Neural crest cell (in vitro differentiated cells): ENCODE data around the gene KSR1. TPM values are rescaled to one million over a fixed set of nuclear protein-coding genes. Genes with fewer than 3 reads are reported as not detected.
A peak's percentile ranks its signal among the peaks of the same experiment; 100 is the strongest.

Experiments
- DNase-seq: peaks from one replicate; pipeline ENCODE4 v3.0.0; 2021; ENCODE audit warnings: low read depth, mixed read lengths, low spot score
- H3K27ac Mint-ChIP-seq: one replicate; pipeline ENCODE4 v1.8.0; 2021; ENCODE audit warnings: mild to moderate bottlenecking, mixed read lengths; ENCODE audit not compliant: unreplicated experiment
- H3K27me3 Mint-ChIP-seq: 2 replicates; pipeline ENCODE4 v1.8.0; 2021; ENCODE audit warnings: low read depth, mild to moderate bottlenecking, mixed read lengths
- H3K36me3 Mint-ChIP-seq: 2 replicates; pipeline ENCODE4 v1.8.0; 2021; ENCODE audit warnings: low read depth, mild to moderate bottlenecking, mixed read lengths
- H3K4me1 Mint-ChIP-seq: 2 replicates; pipeline ENCODE4 v1.8.0; 2021; ENCODE audit warnings: mixed read lengths
- H3K4me3 Mint-ChIP-seq: one replicate; pipeline ENCODE4 v1.8.0; 2021; ENCODE audit warnings: mild to moderate bottlenecking, mixed read lengths
- H3K9me3 Mint-ChIP-seq: 2 replicates; pipeline ENCODE4 v1.8.0; 2021; ENCODE audit warnings: mixed read lengths
- total RNA-seq: library from RNA; stranded (reverse); gene quantifications from 2 replicates; pipeline ENCODE4 v1.2.1, GENCODE V29; 2021
- TF ChIP-seq, protein P1 (sequence below): fragments of 200-600 bp; sonication (generic); conservative IDR thresholded peaks from 2 replicates; pipeline ENCODE4 v1.5.0; 2021; ENCODE audit warnings: antibody characterized with exemption, mild to moderate bottlenecking

The KSR1 gene
- total RNA-seq, 1 donor from 2014 or later = 28.0 TPM

DNA sequence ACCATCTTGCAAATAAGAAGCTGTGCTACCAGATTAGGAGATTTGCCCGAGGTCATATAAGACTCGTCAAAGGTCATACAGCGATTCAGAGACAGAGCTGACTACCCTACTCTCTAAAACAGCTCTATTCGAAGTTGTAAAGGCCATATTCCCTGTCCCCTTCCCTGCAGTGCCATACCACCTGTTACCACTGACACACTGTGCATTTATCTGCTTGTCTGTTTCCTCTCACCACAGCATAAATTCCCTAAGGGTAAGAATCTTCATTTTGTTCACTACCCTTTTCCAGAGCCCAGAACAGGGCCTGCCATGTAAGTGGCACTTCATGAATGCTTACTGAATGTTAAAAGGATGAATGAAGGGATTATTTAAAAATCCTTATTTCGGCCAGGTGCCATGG, 3.4 kb upstream of the KSR1 start:
- H3K27ac Mint-ChIP-seq = no peak overlapping the region
- TF ChIP-seq, protein P1, sequence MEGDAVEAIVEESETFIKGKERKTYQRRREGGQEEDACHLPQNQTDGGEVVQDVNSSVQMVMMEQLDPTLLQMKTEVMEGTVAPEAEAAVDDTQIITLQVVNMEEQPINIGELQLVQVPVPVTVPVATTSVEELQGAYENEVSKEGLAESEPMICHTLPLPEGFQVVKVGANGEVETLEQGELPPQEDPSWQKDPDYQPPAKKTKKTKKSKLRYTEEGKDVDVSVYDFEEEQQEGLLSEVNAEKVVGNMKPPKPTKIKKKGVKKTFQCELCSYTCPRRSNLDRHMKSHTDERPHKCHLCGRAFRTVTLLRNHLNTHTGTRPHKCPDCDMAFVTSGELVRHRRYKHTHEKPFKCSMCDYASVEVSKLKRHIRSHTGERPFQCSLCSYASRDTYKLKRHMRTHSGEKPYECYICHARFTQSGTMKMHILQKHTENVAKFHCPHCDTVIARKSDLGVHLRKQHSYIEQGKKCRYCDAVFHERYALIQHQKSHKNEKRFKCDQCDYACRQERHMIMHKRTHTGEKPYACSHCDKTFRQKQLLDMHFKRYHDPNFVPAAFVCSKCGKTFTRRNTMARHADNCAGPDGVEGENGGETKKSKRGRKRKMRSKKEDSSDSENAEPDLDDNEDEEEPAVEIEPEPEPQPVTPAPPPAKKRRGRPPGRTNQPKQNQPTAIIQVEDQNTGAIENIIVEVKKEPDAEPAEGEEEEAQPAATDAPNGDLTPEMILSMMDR = no peak
- H3K9me3 Mint-ChIP-seq = no peaks in the 10 kb centered on the region
- no peaks in the 10 kb centered on the region for H3K36me3 Mint-ChIP-seq
- H3K27me3 Mint-ChIP-seq = peaks cover 13% of the 10 kb centered on the region
- DNase-seq = no peak
- H3K4me1 Mint-ChIP-seq = peaks cover 12% of the 10 kb centered on the region
- no peak overlapping the region for H3K4me3 Mint-ChIP-seq

DNA sequence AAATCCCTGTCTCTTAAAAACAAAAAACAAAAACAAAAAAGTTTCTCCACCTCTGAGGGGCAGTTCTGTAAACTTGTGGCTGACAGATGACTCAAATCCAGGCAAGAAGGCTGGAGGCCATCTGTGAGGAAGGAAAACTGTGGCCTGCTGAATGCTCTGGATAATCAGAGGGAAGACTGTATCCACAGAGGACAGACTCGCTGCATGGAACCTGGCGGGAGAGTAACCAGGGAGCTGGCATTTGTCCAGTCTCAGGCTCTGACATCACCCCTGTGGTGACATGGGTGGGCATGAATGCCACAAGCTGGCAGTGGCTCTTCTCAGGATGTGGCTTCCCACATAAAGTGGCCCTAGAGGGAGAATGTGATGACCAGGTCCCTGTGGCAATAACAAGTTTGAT, 2.8 kb upstream of the KSR1 start:
- H3K27me3 Mint-ChIP-seq = peaks cover 13% of the 10 kb centered on the region
- H3K27ac Mint-ChIP-seq = no peak overlapping the region
- peaks cover 18% of the 10 kb centered on the region for H3K4me1 Mint-ChIP-seq
- H3K4me3 Mint-ChIP-seq = no peak overlapping the region
- TF ChIP-seq, protein P1 = no peak
- no peaks in the 10 kb centered on the region for H3K36me3 Mint-ChIP-seq
- no peaks in the 10 kb centered on the region for H3K9me3 Mint-ChIP-seq
- no peak for DNase-seq

DNA sequence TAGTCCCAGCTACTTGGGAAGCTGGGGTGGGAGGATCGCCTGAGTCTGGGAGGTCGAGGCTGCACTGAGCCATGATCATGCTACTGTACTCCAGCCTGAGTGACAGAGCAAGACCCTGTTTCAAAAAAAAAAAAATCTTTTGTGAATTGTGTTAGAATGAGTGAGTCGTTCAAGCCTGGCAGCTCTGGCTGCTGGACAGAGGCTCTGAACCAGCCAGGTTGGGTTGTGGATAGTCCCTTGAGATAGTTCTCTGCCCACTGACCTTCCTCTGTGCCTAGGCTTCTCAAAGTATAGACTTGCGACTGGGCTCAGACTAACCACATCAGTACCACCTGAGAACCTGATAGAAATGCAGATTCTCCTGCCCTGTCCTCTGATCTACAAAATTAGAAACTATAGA, 2.2 kb upstream of the KSR1 start:
- TF ChIP-seq, protein P1 = no peak
- H3K27me3 Mint-ChIP-seq = peaks cover 13% of the 10 kb centered on the region
- DNase-seq = no peak
- no peaks in the 10 kb centered on the region for H3K9me3 Mint-ChIP-seq
- H3K4me1 Mint-ChIP-seq = peaks cover 24% of the 10 kb centered on the region
- no peak overlapping the region for H3K27ac Mint-ChIP-seq
- H3K4me3 Mint-ChIP-seq = peak overlapping the region; percentile 2
- no peaks in the 10 kb centered on the region for H3K36me3 Mint-ChIP-seq

DNA sequence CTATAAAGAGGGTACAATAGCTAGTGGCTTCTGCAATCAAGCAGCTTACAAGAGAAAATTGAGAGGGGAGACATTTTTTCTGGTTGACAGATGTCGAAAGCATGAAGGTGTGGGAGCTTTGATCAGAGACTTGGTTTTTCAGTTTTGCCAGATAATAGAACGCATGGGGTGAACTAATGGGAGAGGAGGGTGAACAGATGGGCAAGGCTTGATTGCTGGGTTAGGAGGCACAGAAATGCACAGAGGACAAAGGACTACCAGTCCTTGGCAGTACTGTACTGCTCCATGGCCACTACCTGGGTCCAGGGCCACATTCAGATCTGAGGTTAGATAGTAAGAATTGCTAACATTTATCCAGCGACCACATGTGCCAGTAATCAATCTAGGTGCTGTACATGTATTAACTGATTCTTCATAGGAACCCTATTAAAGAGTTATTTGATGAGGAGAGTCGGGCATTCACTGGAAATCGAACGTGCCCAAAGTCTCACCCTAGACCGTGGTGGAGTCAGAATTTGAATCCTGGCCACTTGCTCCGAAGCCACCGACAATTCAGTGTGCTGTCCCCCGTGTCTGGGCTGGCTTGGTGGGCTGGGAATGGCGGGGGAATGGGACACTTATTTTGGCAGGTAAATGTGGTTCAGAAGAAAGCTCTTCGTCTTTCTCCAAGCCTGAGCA, 873 bp upstream of the KSR1 start:
- H3K4me1 Mint-ChIP-seq = peaks cover 31% of the 10 kb centered on the region
- H3K4me3 Mint-ChIP-seq = peak overlapping the region; percentile 81
- no peaks in the 10 kb centered on the region for H3K9me3 Mint-ChIP-seq
- DNase-seq = no peak
- TF ChIP-seq, protein P1 = no peak
- H3K27me3 Mint-ChIP-seq = peaks cover 13% of the 10 kb centered on the region
- no peaks in the 10 kb centered on the region for H3K36me3 Mint-ChIP-seq
- peak overlapping the region; percentile 8 for H3K27ac Mint-ChIP-seq

DNA sequence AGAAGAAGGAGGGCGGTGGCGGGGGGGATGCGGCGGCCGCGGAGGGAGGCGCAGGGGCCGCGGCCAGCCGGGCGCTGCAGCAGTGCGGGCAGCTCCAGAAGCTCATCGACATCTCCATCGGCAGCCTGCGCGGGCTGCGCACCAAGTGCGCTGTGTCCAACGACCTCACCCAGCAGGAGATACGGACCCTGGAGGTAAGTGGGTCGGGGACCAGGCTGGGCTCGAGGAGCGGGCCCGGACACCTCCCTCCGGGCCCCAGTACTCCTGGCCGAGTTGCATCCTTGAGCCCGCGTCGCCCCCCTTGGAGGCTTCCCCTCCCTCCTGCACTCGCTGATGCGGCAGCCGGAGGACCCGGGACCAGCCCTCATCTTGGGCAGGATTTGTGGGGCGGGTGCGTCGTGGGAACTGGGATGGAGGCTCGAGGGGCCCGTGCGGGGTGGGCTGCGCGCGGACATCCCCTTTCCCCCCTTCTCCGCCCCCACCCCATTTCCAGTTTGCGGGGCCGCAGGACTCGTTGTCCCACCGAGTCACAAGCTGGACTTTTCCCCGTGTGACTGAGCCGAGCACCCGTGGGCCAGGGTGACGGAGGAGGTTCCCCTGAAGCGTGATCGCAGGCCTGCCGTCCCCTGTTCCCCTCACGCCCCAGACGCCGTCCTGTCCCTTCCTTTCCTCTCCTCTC, 572 bp downstream of the KSR1 start:
- H3K27me3 Mint-ChIP-seq = peaks cover 13% of the 10 kb centered on the region
- no peak overlapping the region for H3K27ac Mint-ChIP-seq
- peak; percentile 12 for DNase-seq
- H3K36me3 Mint-ChIP-seq = no peaks in the 10 kb centered on the region
- TF ChIP-seq, protein P1 = no peak
- no peaks in the 10 kb centered on the region for H3K9me3 Mint-ChIP-seq
- H3K4me3 Mint-ChIP-seq = peak overlapping the region; percentile 94
- peaks cover 31% of the 10 kb centered on the region for H3K4me1 Mint-ChIP-seq
